Measurements from ENCODE around the gene MID1. TPM values are rescaled to one million over a fixed set of nuclear protein-coding genes. Genes with fewer than 3 reads are reported as not detected.

The MID1 gene
- total RNA-seq, 3 donors from 2014 or later, result 6.9 to 18.9 (median 10.8) TPM

DNA sequence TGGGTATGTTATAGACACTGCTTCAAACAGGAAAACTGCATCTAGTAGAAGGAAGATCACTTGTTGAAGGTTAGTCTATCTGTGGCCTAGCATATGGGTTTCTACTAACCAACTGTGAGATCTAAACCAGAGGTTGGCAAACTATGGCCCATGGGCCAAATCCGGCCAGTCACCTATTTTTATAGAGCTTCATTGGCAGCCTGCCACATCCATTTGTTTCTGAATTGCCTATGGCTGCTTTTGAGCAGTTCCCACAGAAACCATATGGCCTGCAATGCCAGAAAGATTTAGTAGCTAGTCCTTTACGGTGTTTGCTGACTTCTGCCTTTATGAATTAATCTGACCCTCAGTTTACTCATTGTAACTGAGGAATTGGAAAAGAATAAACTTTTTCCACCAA, 71.1 kb downstream of the MID1 start:
- Histone ChIP-seq H3K4me1 (no peaks in the 10 kb centered on the region), H3K27ac (no peak overlapping the region), H3K9me3 (no peaks in the 10 kb centered on the region), H3K27me3 (peaks cover 0 to 6% of the 10 kb centered on the region in 2 donors), H3K4me3 (no peak overlapping the region), H3K36me3 (no peaks in the 10 kb centered on the region)
- TF ChIP-seq POLR2A (IDR thresholded peaks at IDR 0.05) (no peak), POLR2AphosphoS5 (IDR thresholded peaks at IDR 0.05) (no peak)
- TF ChIP-seq, protein P1, sequence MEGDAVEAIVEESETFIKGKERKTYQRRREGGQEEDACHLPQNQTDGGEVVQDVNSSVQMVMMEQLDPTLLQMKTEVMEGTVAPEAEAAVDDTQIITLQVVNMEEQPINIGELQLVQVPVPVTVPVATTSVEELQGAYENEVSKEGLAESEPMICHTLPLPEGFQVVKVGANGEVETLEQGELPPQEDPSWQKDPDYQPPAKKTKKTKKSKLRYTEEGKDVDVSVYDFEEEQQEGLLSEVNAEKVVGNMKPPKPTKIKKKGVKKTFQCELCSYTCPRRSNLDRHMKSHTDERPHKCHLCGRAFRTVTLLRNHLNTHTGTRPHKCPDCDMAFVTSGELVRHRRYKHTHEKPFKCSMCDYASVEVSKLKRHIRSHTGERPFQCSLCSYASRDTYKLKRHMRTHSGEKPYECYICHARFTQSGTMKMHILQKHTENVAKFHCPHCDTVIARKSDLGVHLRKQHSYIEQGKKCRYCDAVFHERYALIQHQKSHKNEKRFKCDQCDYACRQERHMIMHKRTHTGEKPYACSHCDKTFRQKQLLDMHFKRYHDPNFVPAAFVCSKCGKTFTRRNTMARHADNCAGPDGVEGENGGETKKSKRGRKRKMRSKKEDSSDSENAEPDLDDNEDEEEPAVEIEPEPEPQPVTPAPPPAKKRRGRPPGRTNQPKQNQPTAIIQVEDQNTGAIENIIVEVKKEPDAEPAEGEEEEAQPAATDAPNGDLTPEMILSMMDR (IDR thresholded peaks at IDR 0.05), result no peak
- intact Hi-C loops (cut with DNase I; ENCODE audit: low total_unique reads), result no loop called here
- no peak for DNase-seq (ENCODE audit: low spot score in 2 of 2)

DNA sequence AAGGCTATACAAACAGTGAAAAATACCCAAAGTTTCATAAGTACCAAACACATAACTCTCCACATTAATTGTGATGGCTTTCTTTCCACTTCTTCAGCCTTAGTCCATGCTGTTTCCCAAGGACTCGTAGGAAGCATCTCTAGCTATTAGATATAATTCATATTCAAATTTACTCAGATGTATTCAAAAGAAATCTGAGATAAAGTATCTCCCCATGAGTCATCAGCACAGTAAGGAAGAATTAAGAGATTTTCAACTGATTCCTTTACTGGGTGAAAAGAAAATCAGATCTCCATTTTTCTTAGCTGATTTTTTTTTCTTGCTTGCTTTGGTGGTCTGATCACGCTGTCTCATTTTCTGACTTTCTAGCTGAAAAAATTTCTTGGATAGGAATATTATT, 71.7 kb downstream of the MID1 start:
- intact Hi-C loops (cut with DNase I; ENCODE audit: low total_unique reads), result no loop called here
- Histone ChIP-seq H3K27ac (no peak overlapping the region), H3K27me3 (peaks cover 0 to 6% of the 10 kb centered on the region in 2 donors), H3K4me3 (no peak overlapping the region), H3K4me1 (no peaks in the 10 kb centered on the region), H3K9me3 (no peaks in the 10 kb centered on the region), H3K36me3 (no peaks in the 10 kb centered on the region)
- TF ChIP-seq POLR2AphosphoS5 (IDR thresholded peaks at IDR 0.05) (no peak), POLR2A (IDR thresholded peaks at IDR 0.05) (no peak)
- TF ChIP-seq, protein P1 (IDR thresholded peaks at IDR 0.05), result no peak
- DNase-seq (ENCODE audit: low spot score in 2 of 2), result no peak

DNA sequence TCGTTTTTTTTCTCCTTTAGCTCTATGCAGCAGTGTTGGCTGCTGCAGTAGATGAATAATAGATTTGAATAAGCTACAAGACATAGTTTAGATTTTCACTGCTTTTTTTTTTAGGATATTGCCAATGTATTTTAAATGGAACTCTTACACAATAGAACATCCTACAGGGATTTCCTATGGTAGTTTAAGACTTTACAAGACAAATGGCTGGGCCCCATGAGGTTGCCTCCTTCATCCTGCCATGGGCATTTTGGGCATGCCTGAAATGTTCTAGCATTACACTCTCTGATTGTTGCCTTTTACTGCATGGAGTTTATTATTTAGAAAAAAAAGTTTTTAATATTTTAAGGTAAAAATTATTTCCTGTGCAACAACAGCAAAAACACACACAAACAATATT, 74.5 kb downstream of the MID1 start:
- Histone ChIP-seq H3K4me1 (no peaks in the 10 kb centered on the region), H3K9me3 (no peaks in the 10 kb centered on the region), H3K36me3 (no peaks in the 10 kb centered on the region), H3K27ac (no peak overlapping the region), H3K27me3 (peaks cover 0 to 7% of the 10 kb centered on the region in 2 donors), H3K4me3 (no peak overlapping the region)
- DNase-seq (ENCODE audit: low spot score in 2 of 2), result no peak
- TF ChIP-seq POLR2AphosphoS5 (IDR thresholded peaks at IDR 0.05), result no peak
- TF ChIP-seq, protein P1 (IDR thresholded peaks at IDR 0.05), result no peak
- intact Hi-C loops (cut with DNase I; ENCODE audit: low total_unique reads), result no loop called here

DNA sequence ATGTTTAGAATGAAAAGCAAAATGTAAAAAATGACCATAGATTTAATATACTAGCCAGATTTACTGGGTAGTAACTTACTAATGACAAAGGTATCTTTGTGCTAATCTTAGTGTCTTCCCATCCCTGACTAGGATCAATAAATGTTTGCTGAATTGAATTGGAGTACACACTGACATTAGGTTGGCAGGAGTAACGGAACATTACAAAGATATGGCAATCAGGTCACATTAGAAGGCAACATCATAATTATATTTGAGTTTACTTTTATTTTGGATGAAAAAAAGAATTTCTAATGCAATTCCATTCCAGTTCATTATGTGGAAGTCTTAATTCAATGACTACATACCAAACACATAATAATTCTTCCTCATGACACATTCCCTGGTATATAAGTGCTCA, 77.8 kb downstream of the MID1 start:
- peaks cover 0 to 13% of the 10 kb centered on the region in 2 donors for H3K27me3 ChIP-seq
- no peaks in the 10 kb centered on the region for H3K4me1 ChIP-seq
- no peaks in the 10 kb centered on the region for H3K36me3 ChIP-seq
- no peak for DNase-seq (ENCODE audit: low spot score in 2 of 2)
- no peaks in the 10 kb centered on the region for H3K9me3 ChIP-seq
- no peak overlapping the region for H3K4me3 ChIP-seq
- no peak overlapping the region for H3K27ac ChIP-seq
- TF ChIP-seq, protein P1 (IDR thresholded peaks at IDR 0.05), result no peak
- TF ChIP-seq POLR2AphosphoS5 (IDR thresholded peaks at IDR 0.05) (no peak), POLR2A (IDR thresholded peaks at IDR 0.05) (no peak)
- intact Hi-C loops (cut with DNase I; ENCODE audit: low total_unique reads), result no loop called here

DNA sequence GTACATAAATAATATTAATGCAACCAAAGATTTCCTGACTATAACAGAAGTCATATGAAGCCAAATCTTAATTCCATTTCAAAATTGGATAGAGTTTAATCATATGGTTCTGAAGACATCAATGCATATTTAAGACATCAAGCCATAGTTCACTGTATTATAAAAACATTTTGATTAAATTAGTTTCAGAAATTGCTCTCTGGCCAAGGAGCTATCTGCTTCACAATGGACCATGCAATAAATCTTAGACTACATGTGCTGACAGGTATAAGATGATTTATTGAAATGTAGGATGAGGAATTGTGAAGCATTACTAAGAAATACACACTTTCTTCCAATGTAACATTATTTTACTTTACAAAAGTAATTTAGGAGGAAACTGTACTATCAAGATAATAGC, 81.6 kb downstream of the MID1 start:
- intact Hi-C loops (cut with DNase I; ENCODE audit: low total_unique reads), result no loop called here
- peaks cover 0 to 8% of the 10 kb centered on the region in 2 donors for H3K27me3 ChIP-seq
- TF ChIP-seq POLR2AphosphoS5 (IDR thresholded peaks at IDR 0.05) (no peak), POLR2A (IDR thresholded peaks at IDR 0.05) (no peak)
- TF ChIP-seq, protein P1 (IDR thresholded peaks at IDR 0.05), result no peak
- DNase-seq (ENCODE audit: low spot score in 2 of 2), result no peak
- no peaks in the 10 kb centered on the region for H3K4me1 ChIP-seq
- no peaks in the 10 kb centered on the region for H3K36me3 ChIP-seq
- H3K4me3 ChIP-seq, result no peak overlapping the region
- no peaks in the 10 kb centered on the region for H3K9me3 ChIP-seq
- no peak overlapping the region for H3K27ac ChIP-seq

Data from breast epithelium (tissue), 4 donors.